BLaER1 (cell line): ENCODE measurements around the gene FDX2.
A peak's percentile ranks its signal among the peaks of the same experiment; 100 is the strongest.

Experiments used
- H3K27ac ChIP-seq: shearing (Covaris generic); formaldehyde crosslinking; 2 replicates; pipeline ENCODE4 v1.8.1; 2022
- H3K27me3 ChIP-seq: shearing (Covaris generic); formaldehyde crosslinking; 2 replicates; pipeline ENCODE4 v1.8.1; 2022
- H3K36me3 ChIP-seq: shearing (Covaris generic); formaldehyde crosslinking; 2 replicates; pipeline ENCODE4 v1.8.1; 2022
- H3K4me1 ChIP-seq: shearing (Covaris generic); formaldehyde crosslinking; 2 replicates; pipeline ENCODE4 v1.8.1; 2022
- H3K4me2 ChIP-seq: shearing (Covaris generic); formaldehyde crosslinking; 2 replicates; pipeline ENCODE4 v1.8.1; 2022
- H3K4me3 ChIP-seq: shearing (Covaris generic); formaldehyde crosslinking; 2 replicates; pipeline ENCODE4 v1.8.1; 2022
- H3K9ac ChIP-seq: shearing (Covaris generic); formaldehyde crosslinking; 2 replicates; pipeline ENCODE4 v1.8.1; 2022
- H3K9me3 ChIP-seq: shearing (Covaris generic); formaldehyde crosslinking; 2 replicates; pipeline ENCODE4 v1.8.1; 2022
- H4K20me1 ChIP-seq: shearing (Covaris generic); formaldehyde crosslinking; 2 replicates; pipeline ENCODE4 v1.8.1; 2022
- Cebpa-rat ChIP-seq: shearing (Covaris generic); IDR thresholded peaks from 2 replicates; pipeline ENCODE4 v1.8.1; 2022

FDX2 gene

GRCh38 chr19:10315335-10316214, at the start of gene FDX2:
TSS of gene FDX2 (minus strand) at chr19:10316015. CDS start at chr19:10315996, 19 bp downstream.
- peak within 1 kb of the TSS; percentile 69 for H3K27ac ChIP-seq
- no peaks in the 10 kb centered on the region for H3K9me3 ChIP-seq
- H3K4me3 ChIP-seq = peak within 1 kb of the TSS; percentile 88
- H4K20me1 ChIP-seq = 0 out of 2 replicates have a peak, but pooled peaks cover 1% of the 10 kb centered on the region
- no peak for TF ChIP-seq Cebpa-rat
- H3K4me1 ChIP-seq = peaks cover 22% of the 10 kb centered on the region
- H3K27me3 ChIP-seq = no peaks in the 10 kb centered on the region
- H3K4me2 ChIP-seq = peak within 1 kb of the TSS; percentile 97
- H3K36me3 ChIP-seq = peaks cover 41% of the 10 kb centered on the region
- peak within 1 kb of the TSS; percentile 83 for H3K9ac ChIP-seq

GRCh38 chr19:10365518-10365917, 49.7 kb upstream of the FDX2 start:
- Histone ChIP-seq H4K20me1 (peaks cover 28% of the 10 kb centered on the region; the same call in 1 of the 2 replicates), H3K36me3 (peaks cover 100% of the 10 kb centered on the region), H3K27me3 (no peaks in the 10 kb centered on the region), H3K4me3 (no peak overlapping the region), H3K4me2 (no peak overlapping the region), H3K9me3 (no peaks in the 10 kb centered on the region), H3K9ac (no peak overlapping the region), H3K27ac (no peak overlapping the region), H3K4me1 (0 out of 2 replicates have a peak, but pooled peaks cover 7% of the 10 kb centered on the region)
- TF ChIP-seq Cebpa-rat = no peak

GRCh38 chr19:10364644-10365043, 48.8 kb upstream of the FDX2 start:
- peaks cover 100% of the 10 kb centered on the region for H3K36me3 ChIP-seq

GRCh38 chr19:10363789-10364281, 48.0 kb upstream of the FDX2 start:
- Histone ChIP-seq H3K4me2 (no peak overlapping the region), H3K9me3 (no peaks in the 10 kb centered on the region), H4K20me1 (peaks cover 28% of the 10 kb centered on the region; the same call in 1 of the 2 replicates), H3K36me3 (peaks cover 100% of the 10 kb centered on the region), H3K4me1 (0 out of 2 replicates have a peak, but pooled peaks cover 7% of the 10 kb centered on the region), H3K4me3 (no peak overlapping the region), H3K9ac (no peak overlapping the region), H3K27me3 (no peaks in the 10 kb centered on the region), H3K27ac (no peak overlapping the region)
- no peak for TF ChIP-seq Cebpa-rat

More at GRCh38 chr19:10364644-10365043, 48.8 kb upstream of the FDX2 start:
- H3K9me3 ChIP-seq = no peaks in the 10 kb centered on the region
- H3K27me3 ChIP-seq = no peaks in the 10 kb centered on the region
- no peak overlapping the region for H3K9ac ChIP-seq
- peaks cover 28% of the 10 kb centered on the region; the same call in 1 of the 2 replicates for H4K20me1 ChIP-seq
- no peak for TF ChIP-seq Cebpa-rat
- no peak overlapping the region for H3K4me2 ChIP-seq
- no peak overlapping the region for H3K27ac ChIP-seq
- no peak overlapping the region for H3K4me3 ChIP-seq
- 0 out of 2 replicates have a peak, but pooled peaks cover 7% of the 10 kb centered on the region for H3K4me1 ChIP-seq

GRCh38 chr19:10362259-10362658, 46.4 kb upstream of the FDX2 start:
- Histone ChIP-seq H3K9ac (no peak overlapping the region), H3K27ac (no peak overlapping the region), H3K4me2 (no peak overlapping the region), H3K4me3 (no peak overlapping the region), H4K20me1 (0 out of 2 replicates have a peak, but pooled peaks cover 22% of the 10 kb centered on the region), H3K27me3 (no peaks in the 10 kb centered on the region), H3K36me3 (peaks cover 100% of the 10 kb centered on the region), H3K9me3 (no peaks in the 10 kb centered on the region), H3K4me1 (no peaks in the 10 kb centered on the region)
- TF ChIP-seq Cebpa-rat = no peak

GRCh38 chr19:10361569-10362011, 45.8 kb upstream of the FDX2 start:
- Histone ChIP-seq H3K4me2 (no peak overlapping the region), H3K27ac (no peak overlapping the region), H3K4me1 (no peaks in the 10 kb centered on the region), H3K36me3 (peaks cover 100% of the 10 kb centered on the region), H3K9me3 (no peaks in the 10 kb centered on the region), H3K27me3 (no peaks in the 10 kb centered on the region), H3K4me3 (no peak overlapping the region), H3K9ac (no peak overlapping the region), H4K20me1 (0 out of 2 replicates have a peak, but pooled peaks cover 22% of the 10 kb centered on the region)
- no peak for TF ChIP-seq Cebpa-rat

GRCh38 chr19:10356431-10356830, 40.6 kb upstream of the FDX2 start:
- Histone ChIP-seq H3K4me1 (no peaks in the 10 kb centered on the region), H3K4me3 (no peak overlapping the region), H3K9me3 (no peaks in the 10 kb centered on the region), H3K9ac (0 out of 2 replicates have a peak overlapping the region, but pooled peaks have one; percentile 8), H3K27ac (no peak overlapping the region), H3K27me3 (no peaks in the 10 kb centered on the region), H3K4me2 (no peak overlapping the region), H4K20me1 (no peaks in the 10 kb centered on the region), H3K36me3 (peaks cover 97% of the 10 kb centered on the region)
- no peak for TF ChIP-seq Cebpa-rat

GRCh38 chr19:10353793-10354391, 38.1 kb upstream of the FDX2 start:
- Histone ChIP-seq H3K9ac (no peak overlapping the region), H4K20me1 (no peaks in the 10 kb centered on the region), H3K4me3 (no peak overlapping the region), H3K4me1 (no peaks in the 10 kb centered on the region), H3K27me3 (no peaks in the 10 kb centered on the region), H3K36me3 (peaks cover 97% of the 10 kb centered on the region), H3K27ac (no peak overlapping the region), H3K4me2 (no peak overlapping the region), H3K9me3 (no peaks in the 10 kb centered on the region)
- no peak for TF ChIP-seq Cebpa-rat

GRCh38 chr19:10352764-10353671, 37.2 kb upstream of the FDX2 start:
- Histone ChIP-seq H3K9ac (no peak overlapping the region), H4K20me1 (no peaks in the 10 kb centered on the region), H3K4me3 (no peak overlapping the region), H3K4me1 (no peaks in the 10 kb centered on the region), H3K27ac (no peak overlapping the region), H3K27me3 (no peaks in the 10 kb centered on the region), H3K36me3 (peaks cover 91% of the 10 kb centered on the region), H3K9me3 (no peaks in the 10 kb centered on the region), H3K4me2 (no peak overlapping the region)
- no peak for TF ChIP-seq Cebpa-rat
